ENCODE results near the gene APEH.
A peak's percentile ranks its signal among the peaks of the same experiment; 100 is the strongest.

The APEH gene

DNA sequence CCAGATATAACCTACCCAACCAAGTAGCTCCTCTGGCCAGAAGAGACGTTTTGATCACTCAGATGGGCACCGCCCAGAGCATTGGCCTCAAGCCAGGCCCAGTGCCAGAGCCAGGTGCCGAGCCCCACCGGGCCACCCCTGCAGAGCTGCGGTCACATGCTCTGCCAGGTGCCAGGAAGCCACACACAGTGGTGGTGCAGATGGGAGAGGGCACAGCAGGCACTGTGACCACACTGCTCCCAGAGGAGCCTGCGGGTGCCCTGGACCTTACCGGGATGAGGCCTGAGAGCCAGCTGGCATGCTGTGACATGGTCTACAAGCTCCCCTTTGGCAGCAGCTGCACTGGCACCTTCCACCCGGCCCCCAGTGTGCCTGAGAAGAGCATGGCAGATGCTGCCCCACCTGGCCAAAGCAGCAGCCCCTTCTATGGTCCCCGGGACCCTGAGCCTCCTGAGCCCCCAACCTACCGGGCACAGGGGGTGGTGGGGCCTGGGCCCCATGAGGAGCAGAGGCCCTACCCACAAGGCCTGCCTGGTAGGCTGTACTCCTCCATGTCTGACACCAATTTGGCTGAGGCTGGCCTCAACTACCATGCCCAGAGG lies 19.1 kb upstream of the APEH start:
- no peak overlapping the region for H3K4me3 ChIP-seq (ENCODE audit: control insufficient read depth in 1 of 7, extremely low read depth in 1 of 7, insufficient read depth in 4 of 7, low read depth in 2 of 7, low read length in 6 of 7)
- no peaks in the 10 kb centered on the region for H3K9me3 ChIP-seq (ENCODE audit: control extremely low read depth in 1 of 5, control insufficient read depth in 4 of 5, insufficient read depth in 2 of 5, low read depth in 1 of 5, low read length in 4 of 5)
- H3K36me3 ChIP-seq (ENCODE audit: control insufficient read depth in 4 of 4, insufficient read depth in 4 of 4, low read length in 3 of 4), result no peaks in the 10 kb centered on the region
- DNase-seq, result peak in 2 of 3 donors; percentile 43 to 54
- H3K27me3 ChIP-seq (replicated peaks in 2 of 5; ENCODE audit: control insufficient read depth in 4 of 5, insufficient read depth in 5 of 5, low read length in 4 of 5), result no peaks in the 10 kb centered on the region
- H3K27ac ChIP-seq (ENCODE audit: insufficient read depth in 1 of 2, low read depth in 1 of 2, low read length in 2 of 2, poor library complexity in 1 of 2, severe bottlenecking in 2 of 2), result no peak overlapping the region
- WGBS (ENCODE audit: insufficient coverage), result 54% methylated on average over 8 of the region's 10 CpGs
- POLR2A ChIA-PET, result no interaction called here
- CTCF ChIA-PET, result interaction anchor here (1.3 to 2.0 kb wide), 2 partner anchors 17 to 28 kb away, joined by 3 to 8 read pairs; no protein-coding TSS in a partner anchor
- peaks cover 0 to 15% (median 10%) of the 10 kb centered on the region in 4 experiments for H3K4me1 ChIP-seq (ENCODE audit: control extremely low read depth in 1 of 4, control insufficient read depth in 4 of 4, insufficient read depth in 4 of 4, low read length in 3 of 4)

GRCh38 chr3:49655731-49656285 lies 18.3 kb upstream of the APEH start:
- 97% methylated on average over 19 of the region's 19 CpGs for WGBS (ENCODE audit: insufficient coverage)
- no peak overlapping the region for H3K27ac ChIP-seq (ENCODE audit: insufficient read depth in 1 of 2, low read depth in 1 of 2, low read length in 2 of 2, poor library complexity in 1 of 2, severe bottlenecking in 2 of 2)
- H3K4me3 ChIP-seq (ENCODE audit: control insufficient read depth in 1 of 7, extremely low read depth in 1 of 7, insufficient read depth in 4 of 7, low read depth in 2 of 7, low read length in 6 of 7), result no peak overlapping the region
- ChIA-PET POLR2A (no interaction called here), CTCF (interaction anchor here (1.3 to 2.1 kb wide), 3 partner anchors 16 to 116 kb away, joined by 3 to 8 read pairs (median 8); no protein-coding TSS in a partner anchor)
- DNase-seq, result no peak
- no peaks in the 10 kb centered on the region for H3K9me3 ChIP-seq (ENCODE audit: control extremely low read depth in 1 of 5, control insufficient read depth in 4 of 5, insufficient read depth in 2 of 5, low read depth in 1 of 5, low read length in 4 of 5)
- H3K36me3 ChIP-seq (ENCODE audit: control insufficient read depth in 4 of 4, insufficient read depth in 4 of 4, low read length in 3 of 4), result no peaks in the 10 kb centered on the region
- no peaks in the 10 kb centered on the region for H3K27me3 ChIP-seq (replicated peaks in 2 of 5; ENCODE audit: control insufficient read depth in 4 of 5, insufficient read depth in 5 of 5, low read length in 4 of 5)
- H3K4me1 ChIP-seq (ENCODE audit: control extremely low read depth in 1 of 4, control insufficient read depth in 4 of 4, insufficient read depth in 4 of 4, low read length in 3 of 4), result peaks cover 0 to 15% (median 10%) of the 10 kb centered on the region in 4 experiments

DNA sequence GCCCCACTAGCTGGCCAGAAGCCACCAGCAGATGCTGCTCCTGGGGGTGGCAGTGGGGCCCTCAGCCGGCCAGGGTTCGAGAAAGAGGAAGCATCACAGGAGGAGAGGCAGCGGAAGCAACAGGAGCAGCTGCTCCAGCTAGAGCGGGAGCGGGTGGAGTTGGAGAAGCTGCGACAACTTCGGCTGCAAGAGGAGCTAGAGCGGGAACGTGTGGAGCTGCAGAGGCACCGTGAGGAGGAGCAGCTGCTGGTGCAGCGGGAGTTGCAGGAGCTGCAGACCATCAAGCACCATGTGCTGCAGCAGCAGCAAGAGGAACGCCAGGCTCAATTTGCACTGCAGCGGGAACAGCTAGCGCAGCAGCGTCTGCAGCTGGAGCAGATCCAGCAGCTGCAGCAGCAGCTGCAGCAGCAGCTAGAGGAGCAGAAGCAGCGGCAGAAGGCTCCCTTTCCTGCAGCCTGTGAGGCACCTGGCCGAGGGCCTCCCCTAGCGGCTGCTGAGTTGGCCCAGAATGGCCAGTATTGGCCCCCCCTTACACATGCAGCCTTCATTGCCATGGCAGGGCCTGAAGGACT lies 17.5 kb upstream of the APEH start:
- no peak overlapping the region for H3K4me3 ChIP-seq (ENCODE audit: control insufficient read depth in 1 of 7, extremely low read depth in 1 of 7, insufficient read depth in 4 of 7, low read depth in 2 of 7, low read length in 6 of 7)
- no peaks in the 10 kb centered on the region for H3K36me3 ChIP-seq (ENCODE audit: control insufficient read depth in 4 of 4, insufficient read depth in 4 of 4, low read length in 3 of 4)
- H3K27ac ChIP-seq (ENCODE audit: insufficient read depth in 1 of 2, low read depth in 1 of 2, low read length in 2 of 2, poor library complexity in 1 of 2, severe bottlenecking in 2 of 2), result no peak overlapping the region
- no peaks in the 10 kb centered on the region for H3K27me3 ChIP-seq (replicated peaks in 2 of 5; ENCODE audit: control insufficient read depth in 4 of 5, insufficient read depth in 5 of 5, low read length in 4 of 5)
- DNase-seq, result peak in 2 of 3 donors; percentile 17 to 23
- ChIA-PET POLR2A (no interaction called here), CTCF (interaction anchor here (0.8 to 2.1 kb wide), 3 partner anchors 15 to 201 kb away, joined by 3 to 8 read pairs (median 8); no protein-coding TSS in a partner anchor)
- 43% methylated on average over 18 of the region's 18 CpGs for WGBS (ENCODE audit: insufficient coverage)
- H3K4me1 ChIP-seq (ENCODE audit: control extremely low read depth in 1 of 4, control insufficient read depth in 4 of 4, insufficient read depth in 4 of 4, low read length in 3 of 4), result peaks cover 0 to 15% (median 10%) of the 10 kb centered on the region in 4 experiments
- H3K9me3 ChIP-seq (ENCODE audit: control extremely low read depth in 1 of 5, control insufficient read depth in 4 of 5, insufficient read depth in 2 of 5, low read depth in 1 of 5, low read length in 4 of 5), result no peaks in the 10 kb centered on the region

- POLR2A ChIA-PET, result no interaction called here
- 97% methylated on average over 36 of the region's 36 CpGs for WGBS (ENCODE audit: insufficient coverage)
- H3K9me3 ChIP-seq (ENCODE audit: control extremely low read depth in 1 of 5, control insufficient read depth in 4 of 5, insufficient read depth in 2 of 5, low read depth in 1 of 5, low read length in 4 of 5), result no peaks in the 10 kb centered on the region
- CTCF ChIA-PET, result interaction anchor here (0.8 to 2.1 kb wide), 3 partner anchors 14 to 200 kb away, joined by 3 to 8 read pairs (median 4); no protein-coding TSS in a partner anchor
- peaks cover 0 to 15% (median 10%) of the 10 kb centered on the region in 4 experiments for H3K4me1 ChIP-seq (ENCODE audit: control extremely low read depth in 1 of 4, control insufficient read depth in 4 of 4, insufficient read depth in 4 of 4, low read length in 3 of 4)
- no peak overlapping the region for H3K4me3 ChIP-seq (ENCODE audit: control insufficient read depth in 1 of 7, extremely low read depth in 1 of 7, insufficient read depth in 4 of 7, low read depth in 2 of 7, low read length in 6 of 7)
- H3K27me3 ChIP-seq (replicated peaks in 2 of 5; ENCODE audit: control insufficient read depth in 4 of 5, insufficient read depth in 5 of 5, low read length in 4 of 5), result no peaks in the 10 kb centered on the region
- no peak overlapping the region for H3K27ac ChIP-seq (ENCODE audit: insufficient read depth in 1 of 2, low read depth in 1 of 2, low read length in 2 of 2, poor library complexity in 1 of 2, severe bottlenecking in 2 of 2)
- DNase-seq, result no peak
- H3K36me3 ChIP-seq (ENCODE audit: control insufficient read depth in 4 of 4, insufficient read depth in 4 of 4, low read length in 3 of 4), result no peaks in the 10 kb centered on the region
Measured at GRCh38 chr3:49657208-49657915, 16.8 kb upstream of the APEH start.

DNA sequence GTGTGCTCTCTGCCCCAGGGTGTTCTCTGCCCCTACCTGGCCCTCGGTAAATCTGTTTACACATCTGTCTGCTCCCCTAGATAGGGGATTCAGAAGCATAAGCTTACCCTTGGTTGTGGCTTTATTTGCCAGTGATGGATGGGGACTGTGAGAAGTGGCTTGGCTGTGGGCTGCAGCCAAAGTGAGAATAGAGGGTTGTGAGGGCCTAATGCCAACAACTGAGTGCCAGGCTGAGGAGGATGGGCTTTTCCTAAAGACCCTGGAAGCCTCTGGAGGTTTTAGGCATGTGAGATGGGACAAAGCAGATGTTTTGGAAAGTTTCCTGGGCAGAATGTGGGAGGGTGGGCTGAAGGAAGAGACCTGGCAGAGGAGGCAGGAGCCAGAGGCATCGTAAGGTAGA lies 15.4 kb upstream of the APEH start:
- no peak overlapping the region for H3K4me3 ChIP-seq (ENCODE audit: control insufficient read depth in 1 of 7, extremely low read depth in 1 of 7, insufficient read depth in 4 of 7, low read depth in 2 of 7, low read length in 6 of 7)
- no peak for DNase-seq
- WGBS (ENCODE audit: insufficient coverage), result 100% methylated on average over 1 of the region's 2 CpGs
- no peaks in the 10 kb centered on the region for H3K9me3 ChIP-seq (ENCODE audit: control extremely low read depth in 1 of 5, control insufficient read depth in 4 of 5, insufficient read depth in 2 of 5, low read depth in 1 of 5, low read length in 4 of 5)
- peaks cover 0 to 15% (median 10%) of the 10 kb centered on the region in 4 experiments for H3K4me1 ChIP-seq (ENCODE audit: control extremely low read depth in 1 of 4, control insufficient read depth in 4 of 4, insufficient read depth in 4 of 4, low read length in 3 of 4)
- ChIA-PET POLR2A (no interaction called here), CTCF (no interaction called here)
- H3K36me3 ChIP-seq (ENCODE audit: control insufficient read depth in 4 of 4, insufficient read depth in 4 of 4, low read length in 3 of 4), result no peaks in the 10 kb centered on the region
- no peak overlapping the region for H3K27ac ChIP-seq (ENCODE audit: insufficient read depth in 1 of 2, low read depth in 1 of 2, low read length in 2 of 2, poor library complexity in 1 of 2, severe bottlenecking in 2 of 2)
- no peaks in the 10 kb centered on the region for H3K27me3 ChIP-seq (replicated peaks in 2 of 5; ENCODE audit: control insufficient read depth in 4 of 5, insufficient read depth in 5 of 5, low read length in 4 of 5)

DNA sequence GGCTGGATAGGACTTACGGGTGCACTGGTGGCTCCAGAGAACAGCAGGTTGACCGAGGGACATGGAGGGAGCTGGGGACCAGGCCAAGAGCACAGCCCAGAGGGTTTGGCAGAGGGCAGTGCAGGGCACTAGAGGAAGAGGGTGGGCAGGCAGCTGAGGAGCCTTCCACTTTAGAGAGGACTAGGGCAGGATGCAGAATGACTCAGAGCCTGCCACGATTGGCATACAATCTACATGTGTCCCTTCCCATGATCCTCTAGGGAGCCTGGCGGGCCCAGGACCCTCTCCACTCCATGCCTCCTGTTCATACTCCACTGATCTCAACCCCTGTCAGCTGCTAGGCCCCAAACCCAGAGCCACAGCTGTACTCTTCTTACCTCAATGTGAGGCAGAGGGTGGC lies 14.4 kb upstream of the APEH start:
- H3K27ac ChIP-seq (ENCODE audit: insufficient read depth in 1 of 2, low read depth in 1 of 2, low read length in 2 of 2, poor library complexity in 1 of 2, severe bottlenecking in 2 of 2), result no peak overlapping the region
- no peak overlapping the region for H3K4me3 ChIP-seq (ENCODE audit: control insufficient read depth in 1 of 7, extremely low read depth in 1 of 7, insufficient read depth in 4 of 7, low read depth in 2 of 7, low read length in 6 of 7)
- peaks cover 0 to 15% (median 10%) of the 10 kb centered on the region in 4 experiments for H3K4me1 ChIP-seq (ENCODE audit: control extremely low read depth in 1 of 4, control insufficient read depth in 4 of 4, insufficient read depth in 4 of 4, low read length in 3 of 4)
- 86% methylated on average over 4 of the region's 4 CpGs for WGBS (ENCODE audit: insufficient coverage)
- no peaks in the 10 kb centered on the region for H3K9me3 ChIP-seq (ENCODE audit: control extremely low read depth in 1 of 5, control insufficient read depth in 4 of 5, insufficient read depth in 2 of 5, low read depth in 1 of 5, low read length in 4 of 5)
- H3K36me3 ChIP-seq (ENCODE audit: control insufficient read depth in 4 of 4, insufficient read depth in 4 of 4, low read length in 3 of 4), result no peaks in the 10 kb centered on the region
- H3K27me3 ChIP-seq (replicated peaks in 2 of 5; ENCODE audit: control insufficient read depth in 4 of 5, insufficient read depth in 5 of 5, low read length in 4 of 5), result no peaks in the 10 kb centered on the region
- DNase-seq, result no peak
- CTCF ChIA-PET, result interaction anchor here (1.4 kb wide), 1 partner anchor 10 kb away, joined by 4 read pairs; no protein-coding TSS in a partner anchor
- POLR2A ChIA-PET, result interaction anchor here (0.6 kb wide), 1 partner anchor 382 kb away, joined by 3 read pairs; no protein-coding TSS in a partner anchor

Data from common myeloid progenitor, CD34-positive (primary cell).